GM18519 (cell line): ENCODE measurements around the gene FIGNL2.
"Not testable (repeated sequence)": the region's sequence is repeated elsewhere in the genome, so short reads cannot be mapped to it uniquely, and the experiment has no call there.

ENCODE experiments used
- ATAC-seq: cut with Tn5 transposase; IDR thresholded peaks from one replicate; pipeline ENCODE4 v1.9.1; 2021; ENCODE audit warnings: mild to moderate bottlenecking, moderate library complexity; ENCODE audit not compliant: unreplicated experiment, low FRiP score

Gene FIGNL2

DNA sequence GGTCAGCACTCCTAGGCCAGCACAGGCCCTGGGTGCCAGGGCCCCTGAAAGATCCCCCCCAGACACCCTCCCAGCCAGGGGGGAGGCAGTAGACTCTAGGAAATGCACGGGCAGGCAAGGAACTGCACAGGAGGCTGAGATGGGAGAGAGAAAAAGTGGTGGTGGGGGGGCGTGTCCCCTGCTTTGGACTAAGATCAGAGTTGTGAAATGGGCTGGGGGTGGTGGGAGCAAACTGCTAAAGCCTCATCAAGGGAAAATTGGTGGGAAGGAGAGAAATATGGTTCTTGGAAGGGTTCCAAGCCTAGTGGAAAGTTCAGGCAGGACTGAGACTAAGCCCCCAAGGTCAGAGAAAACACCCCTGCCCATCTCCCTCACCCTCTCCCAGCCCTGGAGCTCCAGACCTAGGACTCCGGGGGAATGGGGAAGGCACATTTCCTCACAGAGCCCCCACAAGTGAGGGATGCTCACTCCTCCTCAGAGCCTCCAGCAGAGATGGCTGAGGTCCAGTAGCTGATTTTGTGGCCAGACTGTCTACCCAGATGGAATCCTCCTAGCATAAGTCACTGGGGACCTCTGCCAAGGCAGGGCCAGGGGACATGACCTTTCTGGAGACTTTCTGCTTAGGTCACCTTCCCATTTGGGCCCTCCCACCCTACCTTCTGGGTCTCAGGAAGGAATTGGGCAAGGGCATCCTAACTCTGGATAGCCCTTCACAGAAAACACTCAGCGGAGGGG lies 29.8 kb downstream of the FIGNL2 start:
- ATAC-seq, result no peak

DNA sequence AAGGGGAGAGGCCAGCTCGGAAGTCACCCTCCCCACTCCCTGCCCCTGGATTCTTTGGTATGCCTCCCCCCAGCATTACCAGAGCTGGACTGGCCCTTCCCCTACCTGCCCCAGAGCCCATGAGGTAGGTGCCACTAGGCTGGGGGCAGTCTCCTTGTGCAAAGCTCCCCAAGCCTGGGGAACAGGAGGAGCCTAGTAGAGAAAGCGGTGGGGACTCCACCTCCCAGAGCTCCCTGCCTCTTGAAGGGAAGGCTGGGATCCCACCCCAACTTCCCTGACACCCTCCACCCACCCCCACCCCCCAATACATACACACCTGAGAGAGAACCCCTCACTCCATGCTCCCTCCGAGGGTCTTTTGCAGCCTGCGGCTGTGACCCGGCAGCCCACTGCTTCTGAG lies 30.4 kb downstream of the FIGNL2 start:
- ATAC-seq, result no peak

DNA sequence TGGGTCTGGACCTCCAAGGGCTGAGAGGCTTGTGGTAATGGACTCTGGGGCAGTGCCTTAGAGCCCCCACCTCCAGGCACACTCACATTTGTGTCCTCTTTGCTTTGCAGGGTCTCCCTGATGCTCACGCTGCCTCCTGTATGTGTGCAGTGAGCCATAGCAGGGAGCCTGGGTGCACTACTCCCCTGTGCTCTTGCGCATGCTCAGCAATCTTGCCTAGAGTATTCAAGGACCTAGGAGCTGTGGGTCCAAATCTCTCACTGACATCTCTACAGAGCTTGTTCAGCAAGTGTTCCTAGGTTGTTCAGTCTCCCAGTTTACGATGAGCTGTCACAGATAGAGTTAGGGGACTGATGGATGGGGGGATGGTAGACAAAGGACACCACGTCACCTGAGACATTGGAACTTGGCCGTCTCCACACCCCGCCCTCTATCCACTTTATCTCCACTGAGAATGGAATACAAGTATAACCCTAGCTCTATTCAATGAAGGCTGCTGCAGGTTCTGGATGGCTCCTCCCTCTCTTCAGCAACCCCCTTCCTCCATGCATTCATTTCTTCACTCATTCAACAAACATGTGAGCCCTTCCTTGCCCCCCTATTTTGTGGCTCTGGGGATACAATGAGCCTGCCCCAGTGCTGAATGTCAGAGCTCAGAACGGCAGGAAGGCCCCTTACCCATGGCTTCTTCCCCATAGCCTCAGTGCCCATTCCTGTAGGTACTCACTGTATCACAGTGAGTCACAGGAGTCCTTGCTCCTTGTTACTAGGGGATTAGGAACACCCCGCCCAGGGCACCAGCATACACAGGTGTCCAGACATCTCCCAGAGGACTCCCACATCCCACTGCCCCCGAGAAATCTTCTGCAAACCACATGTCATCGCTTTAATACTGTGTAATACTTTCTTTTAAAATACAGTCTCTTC lies 31.2 kb downstream of the FIGNL2 start:
- ATAC-seq, result no peak

DNA sequence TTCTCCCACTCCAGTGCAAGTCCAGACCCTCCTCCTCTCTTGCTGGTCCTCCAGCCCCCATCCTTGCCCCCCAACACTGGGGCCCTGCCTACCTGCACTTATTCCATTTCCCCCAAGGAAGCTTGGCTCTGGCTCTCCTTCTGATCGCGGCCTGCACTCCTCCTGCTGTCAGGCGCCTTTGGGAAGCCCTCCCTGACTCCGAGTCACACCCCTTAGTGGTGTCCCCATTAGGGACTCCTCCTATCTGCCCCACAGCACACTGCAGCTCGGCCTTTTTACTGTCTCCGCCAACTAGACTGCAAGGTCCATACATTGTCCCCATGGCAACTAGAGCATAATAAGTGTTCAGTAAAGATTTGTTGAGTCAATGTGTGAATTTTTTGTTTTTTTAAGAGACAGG lies 32.9 kb downstream of the FIGNL2 start:
- ATAC-seq, result no peak

DNA sequence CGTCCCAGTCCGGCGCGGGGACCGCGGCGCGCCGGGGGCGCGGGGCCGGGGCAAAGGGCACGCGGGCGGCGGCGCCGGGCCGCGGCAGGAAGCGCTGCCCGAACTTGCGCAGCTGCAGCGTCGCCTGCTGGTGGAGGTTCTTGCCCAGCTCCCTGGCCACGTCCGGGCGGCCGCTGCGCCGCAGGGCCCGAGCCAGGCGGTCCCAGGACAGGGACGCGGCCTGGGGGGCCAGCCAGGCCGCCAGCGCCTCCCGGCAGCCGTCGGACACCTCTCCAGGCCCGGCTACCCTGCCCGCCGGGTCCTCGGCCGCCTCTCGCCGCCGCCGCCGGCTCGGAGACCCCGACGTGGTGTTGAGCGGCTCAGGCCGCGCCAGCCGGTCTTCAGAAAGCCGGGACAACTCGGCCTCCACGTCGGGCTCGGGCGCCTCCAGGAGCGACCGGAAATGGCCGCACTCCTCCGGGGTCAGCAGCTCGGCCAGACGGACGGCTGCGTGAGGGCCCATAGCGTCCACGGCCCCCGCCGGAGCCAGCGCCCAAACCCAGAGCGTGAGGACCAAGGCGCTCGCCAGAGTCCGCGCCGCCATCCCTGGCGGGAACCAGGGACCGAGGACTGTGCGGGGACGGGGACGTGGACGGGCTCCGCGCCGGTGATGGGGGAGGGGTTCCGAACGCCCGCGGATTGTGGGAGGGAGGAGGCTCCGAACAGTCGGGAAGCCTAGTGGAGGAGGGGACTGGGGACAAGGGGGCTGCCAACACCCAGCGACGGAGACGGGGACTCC lies 34.0 kb downstream of the FIGNL2 start:
- ATAC-seq, result no peak

GRCh38 chr12:51813931-51814310 lies 34.6 kb downstream of the FIGNL2 start:
- no peak for ATAC-seq

GRCh38 chr12:51812871-51813270 lies 35.6 kb downstream of the FIGNL2 start:
- ATAC-seq, result no peak

- no peak for ATAC-seq
Observed at GRCh38 chr12:51811203-51812202, 37.0 kb downstream of the FIGNL2 start.

DNA sequence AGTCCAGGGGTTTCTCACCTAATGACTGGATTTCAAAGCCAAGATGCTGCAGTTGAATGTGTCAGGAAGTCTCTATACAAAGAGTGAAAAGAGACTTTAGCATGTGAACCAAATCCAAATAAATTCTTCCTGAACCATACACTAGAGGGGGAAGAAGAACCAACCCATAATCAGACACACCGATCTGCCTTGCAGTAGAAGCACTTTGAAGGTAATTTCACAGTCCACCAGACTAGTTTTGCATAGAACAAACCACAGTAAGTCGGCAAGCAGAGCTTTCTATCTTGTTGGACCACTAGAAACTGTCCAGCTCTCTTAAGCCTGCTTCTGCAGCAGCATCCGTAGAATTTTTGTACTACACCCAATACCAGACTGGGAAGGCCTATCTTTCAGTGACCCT lies 39.3 kb downstream of the FIGNL2 start:
- ATAC-seq, result no peak

DNA sequence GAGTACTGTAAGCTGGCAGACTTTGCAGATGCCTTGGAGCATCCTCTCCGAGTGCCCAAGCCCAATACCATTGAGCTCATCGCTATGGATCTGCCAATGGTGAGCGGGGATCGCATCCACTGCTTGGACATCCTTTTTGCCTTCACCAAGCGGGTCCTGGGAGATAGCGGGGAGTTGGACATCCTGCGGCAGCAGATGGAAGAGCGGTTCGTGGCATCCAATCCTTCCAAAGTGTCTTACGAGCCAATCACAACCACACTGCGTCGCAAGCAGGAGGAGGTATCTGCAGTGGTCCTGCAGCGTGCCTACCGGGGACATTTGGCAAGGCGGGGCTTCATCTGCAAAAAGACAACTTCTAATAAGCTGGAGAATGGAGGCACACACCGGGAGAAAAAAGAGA lies 41.6 kb downstream of the FIGNL2 start:
- no peak for ATAC-seq

DNA sequence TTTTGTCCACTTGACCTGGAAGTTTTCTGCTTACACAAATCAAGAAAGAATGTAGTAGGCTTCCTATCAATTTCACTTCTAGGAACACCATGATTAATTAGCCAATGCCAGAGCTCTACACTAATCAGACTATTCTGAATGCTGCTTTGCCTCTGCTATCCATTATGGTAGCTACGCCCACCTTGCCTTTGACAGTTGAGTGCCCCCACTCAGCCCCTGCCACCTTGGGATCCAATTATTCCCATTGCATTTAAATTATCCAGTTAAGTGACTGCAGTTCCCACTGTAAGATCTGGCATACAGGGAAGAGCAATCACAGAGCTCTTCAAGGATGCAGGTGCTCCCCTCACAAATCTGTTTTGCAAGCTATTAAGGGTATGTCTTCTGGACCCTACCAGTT lies 47.5 kb downstream of the FIGNL2 start:
- no peak for ATAC-seq

GRCh38 chr12:51798501-51798900 lies 50.0 kb downstream of the FIGNL2 start:
- ATAC-seq, result no peak

- ATAC-seq, result not testable (repeated sequence)
Observed at GRCh38 chr12:51798051-51798450, 50.5 kb downstream of the FIGNL2 start.

GRCh38 chr12:51797301-51797700 lies 51.2 kb downstream of the FIGNL2 start:
- no peak for ATAC-seq

- no peak for ATAC-seq
Observed at GRCh38 chr12:51793201-51793600, 55.3 kb downstream of the FIGNL2 start.

- no peak for ATAC-seq
Observed at GRCh38 chr12:51792417-51792816, 56.1 kb downstream of the FIGNL2 start.

DNA sequence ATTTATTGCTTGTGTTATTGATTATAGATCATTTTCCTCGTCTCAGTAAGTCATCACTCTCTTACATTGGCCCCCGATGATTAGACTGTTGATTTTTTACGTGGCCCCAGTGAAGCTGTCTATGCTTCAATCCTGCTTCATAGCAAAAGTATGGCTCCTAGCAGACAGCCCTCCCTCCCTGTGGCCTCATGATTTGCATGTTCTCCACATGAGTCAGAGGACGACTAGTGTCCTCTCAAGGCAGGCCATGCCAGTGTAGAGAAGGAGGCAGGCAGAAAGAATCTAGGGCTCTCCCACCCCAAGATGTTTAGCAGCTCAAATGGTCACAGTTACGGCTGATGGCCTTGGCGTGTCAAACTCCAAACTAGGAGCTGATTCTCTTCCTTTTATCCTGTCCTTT lies 59.6 kb downstream of the FIGNL2 start:
- no peak for ATAC-seq

- ATAC-seq, result no peak
Observed at GRCh38 chr12:51785906-51786305, 62.6 kb downstream of the FIGNL2 start.

GRCh38 chr12:51784688-51785087 lies 63.8 kb downstream of the FIGNL2 start:
- ATAC-seq, result no peak

- ATAC-seq, result no peak
Observed at GRCh38 chr12:51779876-51780275, 68.6 kb downstream of the FIGNL2 start.
